Hepatocyte (in vitro differentiated cells): ENCODE measurements around the gene XYLB. TPM values are rescaled to one million over a fixed set of nuclear protein-coding genes. Genes with fewer than 3 reads are reported as not detected.

Experiments
- DNase-seq: peaks from one replicate; pipeline ENCODE4 v3.0.0-alpha.2; 2016; ENCODE audit warnings: low spot score
- H2AFZ ChIP-seq: fragments of 200-600 bp; sonication (generic); 2 replicates; pipeline ENCODE4 v1.6.0; 2016; ENCODE audit warnings: antibody characterized with exemption, mild to moderate bottlenecking
- H3K27ac ChIP-seq: fragments of 200-600 bp; sonication (generic); 2 replicates; pipeline ENCODE4 v1.5.1; 2016; ENCODE audit warnings: mild to moderate bottlenecking
- H3K27me3 ChIP-seq: fragments of 200-600 bp; sonication (generic); 2 replicates; pipeline ENCODE4 v1.6.1; 2016
- H3K36me3 ChIP-seq: fragments of 200-600 bp; sonication (generic); replicated peaks from 2 replicates; pipeline ENCODE4 v1.5.1; 2016; ENCODE audit warnings: low read depth; ENCODE audit not compliant: insufficient read depth
- H3K4me1 ChIP-seq: fragments of 200-600 bp; sonication (generic); 2 replicates; pipeline ENCODE4 v1.5.1; 2016; ENCODE audit warnings: mild to moderate bottlenecking, moderate library complexity; ENCODE audit not compliant: insufficient read depth
- H3K4me2 ChIP-seq: fragments of 200-600 bp; sonication (generic); 2 replicates; pipeline ENCODE4 v1.6.0; 2016
- H3K4me3 ChIP-seq: fragments of 200-600 bp; sonication (generic); 2 replicates; pipeline ENCODE4 v1.5.1; 2016; ENCODE audit warnings: mild to moderate bottlenecking
- H3K79me2 ChIP-seq: fragments of 200-600 bp; sonication (generic); 2 replicates; pipeline ENCODE4 v1.6.0; 2017; ENCODE audit warnings: mild to moderate bottlenecking
- H3K9me2 ChIP-seq: fragments of 200-600 bp; sonication (generic); replicated peaks from 2 replicates; pipeline ENCODE4 v1.6.0; 2017; ENCODE audit warnings: mild to moderate bottlenecking; ENCODE audit not compliant: insufficient read depth
- H3K9me3 ChIP-seq: fragments of 200-600 bp; sonication (generic); 2 replicates; pipeline ENCODE4 v1.5.1; 2016; ENCODE audit warnings: low read depth, mild to moderate bottlenecking
- H4K20me1 ChIP-seq: fragments of 200-600 bp; sonication (generic); 2 replicates; pipeline ENCODE4 v1.6.0; 2016; ENCODE audit warnings: mild to moderate bottlenecking; ENCODE audit not compliant: insufficient read depth, poor library complexity, severe bottlenecking
- EZH2 ChIP-seq: fragments of 200-600 bp; sonication (generic); IDR thresholded peaks from 2 replicates; pipeline ENCODE4 v1.6.1; 2016; ENCODE audit warnings: antibody characterized with exemption, mild to moderate bottlenecking, borderline replicate concordance
- EZH2phosphoT487 ChIP-seq: fragments of 200-600 bp; sonication (generic); IDR thresholded peaks from one replicate; pipeline ENCODE4 v1.6.1; 2018; ENCODE audit warnings: antibody characterized with exemption, mild to moderate bottlenecking, low read depth, moderate library complexity; ENCODE audit not compliant: unreplicated experiment, severe bottlenecking
- WGBS: methylation state at CpG from one replicate; pipeline ENCODE4 v1.1.6; 2016; ENCODE audit warnings: low lambda C conversion rate; ENCODE audit errors: missing lambda C conversion rate; 5-methylcytosine and 5-hydroxymethylcytosine counted together
- polyA plus RNA-seq: library from polyadenylated mRNA; unstranded; fragments of >200 nt; fragmentation: Nextera tagmentation; extraction: Ambion mirVana; gene quantifications from 2 replicates; pipeline ENCODE4 v1.2.1, GENCODE V29; 2016
- total RNA-seq: library from RNA; depleted of rRNA; stranded (reverse); fragments of >200 nt; gene quantifications from 2 replicates; pipeline ENCODE4 v1.2.3, GENCODE V29; 2014
- TF ChIP-seq, protein P1 (sequence below): fragments of 200-600 bp; sonication (generic); IDR thresholded peaks from 2 replicates; pipeline ENCODE4 v1.5.1; 2016; ENCODE audit warnings: antibody characterized with exemption, mild to moderate bottlenecking; ENCODE audit not compliant: poor library complexity

The XYLB gene
- total and polyA plus RNA-seq, 2 experiments from 2014 or later, result 8.2 to 12.5 TPM

DNA sequence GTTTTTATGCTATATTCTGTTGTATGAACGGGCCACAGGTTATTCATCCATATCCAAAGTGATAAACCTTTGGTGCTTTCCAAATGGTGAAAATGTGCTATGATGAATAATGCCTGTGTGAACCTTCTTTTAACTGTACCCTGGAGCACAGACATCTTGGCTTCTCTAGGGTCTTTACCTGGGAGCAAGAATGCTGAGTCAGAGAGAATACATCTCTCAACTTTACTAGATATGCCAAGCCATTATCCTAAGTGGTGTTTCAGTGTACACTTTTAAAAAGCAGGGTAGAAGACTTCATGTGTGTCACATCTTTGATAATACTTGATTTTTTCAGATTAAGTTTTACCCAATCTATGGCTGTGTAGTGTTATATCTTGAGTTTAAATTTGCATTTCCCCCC, 23.5 kb upstream of the XYLB start:
- H2AFZ ChIP-seq, result no peak overlapping the region
- no peaks in the 10 kb centered on the region for H3K9me3 ChIP-seq
- no peaks in the 10 kb centered on the region for H3K4me1 ChIP-seq
- no peaks in the 10 kb centered on the region for H3K27me3 ChIP-seq
- H3K79me2 ChIP-seq, result no peaks in the 10 kb centered on the region
- H3K36me3 ChIP-seq, result no peaks in the 10 kb centered on the region
- no peaks in the 10 kb centered on the region for H3K9me2 ChIP-seq
- H3K27ac ChIP-seq, result no peak overlapping the region
- no peaks in the 10 kb centered on the region for H4K20me1 ChIP-seq
- no peak overlapping the region for H3K4me3 ChIP-seq
- H3K4me2 ChIP-seq, result no peak overlapping the region
- WGBS, result 88% methylated on average over 1 of the region's 1 CpG
- TF ChIP-seq, protein P1, sequence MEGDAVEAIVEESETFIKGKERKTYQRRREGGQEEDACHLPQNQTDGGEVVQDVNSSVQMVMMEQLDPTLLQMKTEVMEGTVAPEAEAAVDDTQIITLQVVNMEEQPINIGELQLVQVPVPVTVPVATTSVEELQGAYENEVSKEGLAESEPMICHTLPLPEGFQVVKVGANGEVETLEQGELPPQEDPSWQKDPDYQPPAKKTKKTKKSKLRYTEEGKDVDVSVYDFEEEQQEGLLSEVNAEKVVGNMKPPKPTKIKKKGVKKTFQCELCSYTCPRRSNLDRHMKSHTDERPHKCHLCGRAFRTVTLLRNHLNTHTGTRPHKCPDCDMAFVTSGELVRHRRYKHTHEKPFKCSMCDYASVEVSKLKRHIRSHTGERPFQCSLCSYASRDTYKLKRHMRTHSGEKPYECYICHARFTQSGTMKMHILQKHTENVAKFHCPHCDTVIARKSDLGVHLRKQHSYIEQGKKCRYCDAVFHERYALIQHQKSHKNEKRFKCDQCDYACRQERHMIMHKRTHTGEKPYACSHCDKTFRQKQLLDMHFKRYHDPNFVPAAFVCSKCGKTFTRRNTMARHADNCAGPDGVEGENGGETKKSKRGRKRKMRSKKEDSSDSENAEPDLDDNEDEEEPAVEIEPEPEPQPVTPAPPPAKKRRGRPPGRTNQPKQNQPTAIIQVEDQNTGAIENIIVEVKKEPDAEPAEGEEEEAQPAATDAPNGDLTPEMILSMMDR, result no peak
- no peak for DNase-seq

DNA sequence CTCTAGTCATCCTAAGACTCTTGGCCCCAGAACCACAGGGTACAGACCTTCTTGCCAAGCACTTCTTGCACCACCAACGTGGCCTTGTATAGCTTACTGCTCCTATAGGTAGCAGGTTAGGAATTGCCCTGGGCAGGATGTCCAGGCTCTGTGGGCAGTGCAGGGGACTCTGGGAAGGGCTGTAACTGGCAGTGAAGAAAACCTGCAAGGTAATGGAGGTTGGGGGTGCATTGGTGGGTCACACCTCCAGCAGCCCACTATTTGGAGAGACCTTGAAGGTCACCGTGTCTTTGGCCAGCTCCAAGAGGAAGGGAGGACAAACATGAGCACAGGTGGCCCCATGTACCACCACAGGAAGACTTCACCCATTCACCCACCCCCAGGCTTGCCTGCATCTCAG, 21.3 kb upstream of the XYLB start:
- H3K9me2 ChIP-seq, result no peaks in the 10 kb centered on the region
- no peak for DNase-seq
- WGBS, result 73% methylated on average over 2 of the region's 2 CpGs
- TF ChIP-seq, protein P1, result no peak
- no peak for TF ChIP-seq EZH2phosphoT487
- TF ChIP-seq EZH2, result no peak
- H3K36me3 ChIP-seq, result no peaks in the 10 kb centered on the region
- no peak overlapping the region for H3K27ac ChIP-seq
- H4K20me1 ChIP-seq, result no peaks in the 10 kb centered on the region
- no peak overlapping the region for H2AFZ ChIP-seq
- no peaks in the 10 kb centered on the region for H3K27me3 ChIP-seq
- no peaks in the 10 kb centered on the region for H3K79me2 ChIP-seq
- no peak overlapping the region for H3K4me3 ChIP-seq
- no peaks in the 10 kb centered on the region for H3K9me3 ChIP-seq
- no peaks in the 10 kb centered on the region for H3K4me1 ChIP-seq
- H3K4me2 ChIP-seq, result no peak overlapping the region

DNA sequence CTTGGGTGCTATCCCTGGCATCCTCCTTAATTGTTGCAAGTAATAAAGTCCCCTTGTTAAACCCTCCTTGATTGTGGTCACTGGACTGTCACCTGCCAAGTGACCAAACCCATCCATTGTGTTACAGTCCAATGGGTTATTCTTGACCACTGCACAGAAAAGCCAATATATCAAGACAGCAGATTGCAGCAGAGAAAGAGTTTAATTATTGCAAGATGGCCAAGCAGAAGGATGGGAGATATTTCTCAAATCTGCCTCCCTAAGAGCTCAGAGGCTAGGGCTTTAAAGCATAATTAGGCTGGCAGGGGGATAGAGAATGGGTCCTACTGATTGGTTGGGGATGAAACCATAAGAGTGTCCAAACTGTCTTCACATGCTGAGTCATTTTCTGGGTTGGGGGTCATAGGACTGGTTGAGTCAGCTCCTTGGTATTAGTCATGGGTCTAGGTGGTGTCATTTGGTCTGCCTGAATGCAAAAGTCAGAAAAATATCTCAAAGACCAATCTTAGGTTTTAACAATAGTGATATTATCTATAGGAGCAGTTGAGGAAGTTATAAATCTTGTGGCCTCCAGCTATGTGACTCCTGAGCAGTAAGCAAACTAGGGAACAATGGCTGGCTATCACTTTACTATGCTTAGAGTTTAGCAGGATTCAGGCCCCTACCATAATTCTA, 19.1 kb upstream of the XYLB start:
- Histone ChIP-seq H3K36me3 (no peaks in the 10 kb centered on the region), H4K20me1 (no peaks in the 10 kb centered on the region), H3K4me1 (no peaks in the 10 kb centered on the region), H3K9me3 (no peaks in the 10 kb centered on the region), H3K9me2 (no peaks in the 10 kb centered on the region), H3K79me2 (no peaks in the 10 kb centered on the region), H3K27ac (no peak overlapping the region), H2AFZ (no peak overlapping the region), H3K4me3 (no peak overlapping the region), H3K4me2 (no peak overlapping the region), H3K27me3 (no peaks in the 10 kb centered on the region)
- DNase-seq, result no peak
- TF ChIP-seq EZH2, result no peak
- TF ChIP-seq EZH2phosphoT487, result no peak
- TF ChIP-seq, protein P1, result no peak
